ENCODE data around the gene HOPX. TPM values are rescaled to one million over a fixed set of nuclear protein-coding genes. Genes with fewer than 3 reads are reported as not detected.

HOPX gene
- total and polyA plus RNA-seq, 8 donors: 1.2 to 79.1 (median 48.2) TPM; not detected in 1

GRCh38 chr4:56628592-56628991 is 52.5 kb downstream of the HOPX start:
- H3K4me3 ChIP-seq: no peak overlapping the region
- H3K27ac ChIP-seq: no peak overlapping the region
- no peaks in the 10 kb centered on the region for H3K4me1 ChIP-seq
- TF ChIP-seq POLR2A (IDR thresholded peaks at IDR 0.05) (no peak), CTCF (IDR thresholded peaks at IDR 0.05) (no peak), EP300 (IDR thresholded peaks at IDR 0.05) (no peak), POLR2AphosphoS5 (IDR thresholded peaks at IDR 0.05) (no peak)
- no peaks in the 10 kb centered on the region for H3K36me3 ChIP-seq
- intact Hi-C loops (cut with DNase I; ENCODE audit: low total_unique reads): no loop called here
- 47 to 83% (median 82%) methylated on average over 1 of the region's 1 CpG for WGBS, 5 donors
- peaks cover 0 to 28% (median 15%) of the 10 kb centered on the region in 4 donors for H3K9me3 ChIP-seq
- no peaks in the 10 kb centered on the region for H3K27me3 ChIP-seq
- DNase-seq: no peak

- intact Hi-C loops (cut with DNase I; ENCODE audit: low total_unique reads): no loop called here
- no peak overlapping the region for H3K4me3 ChIP-seq
- no peaks in the 10 kb centered on the region for H3K36me3 ChIP-seq
- 53 to 91% (median 78%) methylated on average over 2 of the region's 2 CpGs for WGBS, 5 donors
- no peaks in the 10 kb centered on the region for H3K27me3 ChIP-seq
- H3K4me1 ChIP-seq: no peaks in the 10 kb centered on the region
- peaks cover 0 to 28% (median 15%) of the 10 kb centered on the region in 4 donors for H3K9me3 ChIP-seq
- TF ChIP-seq CTCF (IDR thresholded peaks at IDR 0.05) (no peak), POLR2AphosphoS5 (IDR thresholded peaks at IDR 0.05) (no peak), EP300 (IDR thresholded peaks at IDR 0.05) (no peak), POLR2A (IDR thresholded peaks at IDR 0.05) (no peak)
- no peak overlapping the region for H3K27ac ChIP-seq
- DNase-seq: peak in 1 of 2 donors; percentile 16
These were observed 53.1 kb downstream of the HOPX start for GRCh38 chr4:56627985-56628384.

GRCh38 chr4:56627375-56627774 is 53.7 kb downstream of the HOPX start:
- WGBS, 5 donors: 47 to 82% (median 71%) methylated on average over 1 of the region's 1 CpG
- Histone ChIP-seq H3K9me3 (peaks cover 0 to 28% (median 15%) of the 10 kb centered on the region in 4 donors), H3K27me3 (no peaks in the 10 kb centered on the region), H3K36me3 (no peaks in the 10 kb centered on the region), H3K4me3 (no peak overlapping the region), H3K4me1 (no peaks in the 10 kb centered on the region), H3K27ac (no peak overlapping the region)
- no peak for TF ChIP-seq CTCF (IDR thresholded peaks at IDR 0.05)
- no peak for TF ChIP-seq POLR2AphosphoS5 (IDR thresholded peaks at IDR 0.05)
- TF ChIP-seq POLR2A (IDR thresholded peaks at IDR 0.05): no peak
- no peak for TF ChIP-seq EP300 (IDR thresholded peaks at IDR 0.05)
- no peak for DNase-seq
- intact Hi-C loops (cut with DNase I; ENCODE audit: low total_unique reads): no loop called here

- Histone ChIP-seq H3K27me3 (no peaks in the 10 kb centered on the region), H3K4me1 (no peaks in the 10 kb centered on the region), H3K4me3 (no peak overlapping the region), H3K27ac (no peak overlapping the region), H3K36me3 (no peaks in the 10 kb centered on the region), H3K9me3 (peaks cover 0 to 28% (median 15%) of the 10 kb centered on the region in 4 donors)
- DNase-seq: peak in 1 of 2 donors; percentile 48
- 79 to 93% (median 79%) methylated on average over 2 of the region's 2 CpGs for WGBS, 5 donors
- intact Hi-C loops (cut with DNase I; ENCODE audit: low total_unique reads): no loop called here
- no peak for TF ChIP-seq EP300 (IDR thresholded peaks at IDR 0.05)
- TF ChIP-seq POLR2AphosphoS5 (IDR thresholded peaks at IDR 0.05): no peak
- TF ChIP-seq CTCF (IDR thresholded peaks at IDR 0.05): peak in 1 of 7 experiments; percentile 7
- no peak for TF ChIP-seq POLR2A (IDR thresholded peaks at IDR 0.05)
These were observed 54.1 kb downstream of the HOPX start for GRCh38 chr4:56626963-56627362.

All from stomach (tissue), 9 donors.